ENCODE data around the gene EIF6.
A peak's percentile ranks its signal among the peaks of the same experiment; 100 is the strongest.
"Not testable (repeated sequence)": the region's sequence is repeated elsewhere in the genome, so short reads cannot be mapped to it uniquely, and the experiment has no call there.

The EIF6 gene

GRCh38 chr20:35273449-35274171 is 11.0 kb downstream of the EIF6 start:
- peaks cover 16% of the 10 kb centered on the region for H3K36me3 Mint-ChIP-seq (ENCODE audit: low read depth)
- H3K27ac Mint-ChIP-seq, result no peak overlapping the region
- DNase-seq (ENCODE audit: low spot score), result no peak
- no peaks in the 10 kb centered on the region for H3K9me3 Mint-ChIP-seq
- no peak overlapping the region for H3K4me3 Mint-ChIP-seq
- H3K4me1 Mint-ChIP-seq (ENCODE audit: low read depth), result peaks cover 8% of the 10 kb centered on the region
- no peaks in the 10 kb centered on the region for H3K27me3 Mint-ChIP-seq (ENCODE audit: low read depth)

- no peaks in the 10 kb centered on the region for H3K27me3 Mint-ChIP-seq (ENCODE audit: low read depth)
- DNase-seq (ENCODE audit: low spot score), result no peak
- H3K4me3 Mint-ChIP-seq, result no peak overlapping the region
- no peak overlapping the region for H3K27ac Mint-ChIP-seq
- peaks cover 2% of the 10 kb centered on the region for H3K4me1 Mint-ChIP-seq (ENCODE audit: low read depth)
- H3K36me3 Mint-ChIP-seq (ENCODE audit: low read depth), result peaks cover 11% of the 10 kb centered on the region
- H3K9me3 Mint-ChIP-seq, result no peaks in the 10 kb centered on the region
These were observed 12.7 kb downstream of the EIF6 start for GRCh38 chr20:35271904-35272303.

GRCh38 chr20:35271073-35271882 is 13.3 kb downstream of the EIF6 start:
- Mint-ChIP-seq H3K27ac (peak overlapping the region; percentile 12), H3K9me3 (no peaks in the 10 kb centered on the region), H3K4me3 (no peak overlapping the region), H3K27me3 (ENCODE audit: low read depth) (no peaks in the 10 kb centered on the region), H3K4me1 (ENCODE audit: low read depth) (peaks cover 2% of the 10 kb centered on the region), H3K36me3 (ENCODE audit: low read depth) (peaks cover 16% of the 10 kb centered on the region)
- no peak for DNase-seq (ENCODE audit: low spot score)

GRCh38 chr20:35270021-35270902 is 14.3 kb downstream of the EIF6 start:
- no peak for DNase-seq (ENCODE audit: low spot score)
- peak overlapping the region; percentile 20 for H3K27ac Mint-ChIP-seq
- no peaks in the 10 kb centered on the region for H3K4me1 Mint-ChIP-seq (ENCODE audit: low read depth)
- H3K36me3 Mint-ChIP-seq (ENCODE audit: low read depth), result peaks cover 17% of the 10 kb centered on the region
- no peaks in the 10 kb centered on the region for H3K9me3 Mint-ChIP-seq
- no peak overlapping the region for H3K4me3 Mint-ChIP-seq
- no peaks in the 10 kb centered on the region for H3K27me3 Mint-ChIP-seq (ENCODE audit: low read depth)

- H3K4me3 Mint-ChIP-seq, result no peak overlapping the region
- peak; percentile 20 for DNase-seq (ENCODE audit: low spot score)
- H3K36me3 Mint-ChIP-seq (ENCODE audit: low read depth), result peaks cover 20% of the 10 kb centered on the region
- no peaks in the 10 kb centered on the region for H3K4me1 Mint-ChIP-seq (ENCODE audit: low read depth)
- H3K27me3 Mint-ChIP-seq (ENCODE audit: low read depth), result no peaks in the 10 kb centered on the region
- no peaks in the 10 kb centered on the region for H3K9me3 Mint-ChIP-seq
- no peak overlapping the region for H3K27ac Mint-ChIP-seq
These were observed 15.4 kb downstream of the EIF6 start for GRCh38 chr20:35269055-35269781.

GRCh38 chr20:35267092-35267491 is 17.5 kb downstream of the EIF6 start:
- Mint-ChIP-seq H3K27me3 (ENCODE audit: low read depth) (no peaks in the 10 kb centered on the region), H3K9me3 (no peaks in the 10 kb centered on the region), H3K4me3 (no peak overlapping the region), H3K36me3 (ENCODE audit: low read depth) (peaks cover 20% of the 10 kb centered on the region), H3K4me1 (ENCODE audit: low read depth) (no peaks in the 10 kb centered on the region), H3K27ac (no peak overlapping the region)
- no peak for DNase-seq (ENCODE audit: low spot score)

- no peak overlapping the region for H3K27ac Mint-ChIP-seq
- no peak for DNase-seq (ENCODE audit: low spot score)
- no peaks in the 10 kb centered on the region for H3K27me3 Mint-ChIP-seq (ENCODE audit: low read depth)
- peaks cover 16% of the 10 kb centered on the region for H3K36me3 Mint-ChIP-seq (ENCODE audit: low read depth)
- no peaks in the 10 kb centered on the region for H3K4me1 Mint-ChIP-seq (ENCODE audit: low read depth)
- no peak overlapping the region for H3K4me3 Mint-ChIP-seq
- no peaks in the 10 kb centered on the region for H3K9me3 Mint-ChIP-seq
These were observed 19.8 kb downstream of the EIF6 start for GRCh38 chr20:35264755-35265154.

GRCh38 chr20:35263532-35264341 is 20.8 kb downstream of the EIF6 start:
- H3K9me3 Mint-ChIP-seq, result no peaks in the 10 kb centered on the region
- H3K27ac Mint-ChIP-seq, result no peak overlapping the region
- H3K4me3 Mint-ChIP-seq, result no peak overlapping the region
- no peaks in the 10 kb centered on the region for H3K4me1 Mint-ChIP-seq (ENCODE audit: low read depth)
- H3K36me3 Mint-ChIP-seq (ENCODE audit: low read depth), result peaks cover 14% of the 10 kb centered on the region
- DNase-seq (ENCODE audit: low spot score), result no peak
- no peaks in the 10 kb centered on the region for H3K27me3 Mint-ChIP-seq (ENCODE audit: low read depth)

GRCh38 chr20:35262731-35263531 is 21.6 kb downstream of the EIF6 start:
- not testable (repeated sequence) for H3K4me1 Mint-ChIP-seq (ENCODE audit: low read depth); H3K9me3 Mint-ChIP-seq; H3K27me3 Mint-ChIP-seq (ENCODE audit: low read depth); DNase-seq (ENCODE audit: low spot score); H3K27ac Mint-ChIP-seq; H3K4me3 Mint-ChIP-seq
- H3K36me3 Mint-ChIP-seq (ENCODE audit: low read depth), result peaks cover 14% of the 10 kb centered on the region

- not testable (repeated sequence) for H3K27ac Mint-ChIP-seq; H3K27me3 Mint-ChIP-seq (ENCODE audit: low read depth); H3K4me3 Mint-ChIP-seq; DNase-seq (ENCODE audit: low spot score); H3K9me3 Mint-ChIP-seq; H3K4me1 Mint-ChIP-seq (ENCODE audit: low read depth); H3K36me3 Mint-ChIP-seq (ENCODE audit: low read depth)
These were observed 22.3 kb downstream of the EIF6 start for GRCh38 chr20:35262321-35262720.

GRCh38 chr20:35260426-35260825 is 24.1 kb downstream of the EIF6 start:
- Mint-ChIP-seq H3K27ac (no peak overlapping the region), H3K27me3 (ENCODE audit: low read depth) (no peaks in the 10 kb centered on the region), H3K9me3 (no peaks in the 10 kb centered on the region), H3K4me1 (ENCODE audit: low read depth) (no peaks in the 10 kb centered on the region), H3K4me3 (no peak overlapping the region), H3K36me3 (ENCODE audit: low read depth) (peaks cover 3% of the 10 kb centered on the region)
- no peak for DNase-seq (ENCODE audit: low spot score)

GRCh38 chr20:35257175-35257909 is 27.2 kb downstream of the EIF6 start:
- Mint-ChIP-seq H3K4me3 (no peak overlapping the region), H3K36me3 (ENCODE audit: low read depth) (no peaks in the 10 kb centered on the region), H3K4me1 (ENCODE audit: low read depth) (peaks cover 2% of the 10 kb centered on the region), H3K9me3 (no peaks in the 10 kb centered on the region), H3K27ac (no peak overlapping the region), H3K27me3 (ENCODE audit: low read depth) (no peaks in the 10 kb centered on the region)
- DNase-seq (ENCODE audit: low spot score), result no peak
